Epithelial cell of proximal tubule (primary cell): Measurements from ENCODE around the gene GLI3. TPM values are rescaled to one million over a fixed set of nuclear protein-coding genes. Genes with fewer than 3 reads are reported as not detected.

Experiments used
- DNase-seq: peaks from one replicate; pipeline ENCODE4 v3.0.0-alpha.2; 2011; ENCODE audit warnings: low read depth
- H3K4me3 ChIP-seq: 2 replicates; pipeline ENCODE4 v1.5.1; 2011; ENCODE audit warnings: low read depth, mild to moderate bottlenecking, low read length
- total RNA-seq: library from RNA; depleted of rRNA; stranded (reverse); fragments of >200 nt; gene quantifications from 2 replicates; pipeline ENCODE4 v1.2.3, GENCODE V29; 2015
- TF ChIP-seq, protein P1 (sequence below): conservative IDR thresholded peaks from 2 replicates; pipeline ENCODE4 v1.5.1; 2012; ENCODE audit warnings: low read depth, mild to moderate bottlenecking, low read length

GLI3 gene
- total RNA-seq, 1 donor from 2014 or later, result 2.6 TPM

- no peak for DNase-seq
- TF ChIP-seq, protein P1, sequence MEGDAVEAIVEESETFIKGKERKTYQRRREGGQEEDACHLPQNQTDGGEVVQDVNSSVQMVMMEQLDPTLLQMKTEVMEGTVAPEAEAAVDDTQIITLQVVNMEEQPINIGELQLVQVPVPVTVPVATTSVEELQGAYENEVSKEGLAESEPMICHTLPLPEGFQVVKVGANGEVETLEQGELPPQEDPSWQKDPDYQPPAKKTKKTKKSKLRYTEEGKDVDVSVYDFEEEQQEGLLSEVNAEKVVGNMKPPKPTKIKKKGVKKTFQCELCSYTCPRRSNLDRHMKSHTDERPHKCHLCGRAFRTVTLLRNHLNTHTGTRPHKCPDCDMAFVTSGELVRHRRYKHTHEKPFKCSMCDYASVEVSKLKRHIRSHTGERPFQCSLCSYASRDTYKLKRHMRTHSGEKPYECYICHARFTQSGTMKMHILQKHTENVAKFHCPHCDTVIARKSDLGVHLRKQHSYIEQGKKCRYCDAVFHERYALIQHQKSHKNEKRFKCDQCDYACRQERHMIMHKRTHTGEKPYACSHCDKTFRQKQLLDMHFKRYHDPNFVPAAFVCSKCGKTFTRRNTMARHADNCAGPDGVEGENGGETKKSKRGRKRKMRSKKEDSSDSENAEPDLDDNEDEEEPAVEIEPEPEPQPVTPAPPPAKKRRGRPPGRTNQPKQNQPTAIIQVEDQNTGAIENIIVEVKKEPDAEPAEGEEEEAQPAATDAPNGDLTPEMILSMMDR, result no peak
- no peak overlapping the region for H3K4me3 ChIP-seq
Observed at GRCh38 chr7:42152329-42153205, 84.4 kb downstream of the GLI3 start.

GRCh38 chr7:42151309-42151708, 85.7 kb downstream of the GLI3 start:
- DNase-seq, result no peak
- TF ChIP-seq, protein P1, result no peak
- no peak overlapping the region for H3K4me3 ChIP-seq

GRCh38 chr7:42145539-42145938, 91.5 kb downstream of the GLI3 start:
- no peak for DNase-seq
- TF ChIP-seq, protein P1, result no peak
- no peak overlapping the region for H3K4me3 ChIP-seq

DNA sequence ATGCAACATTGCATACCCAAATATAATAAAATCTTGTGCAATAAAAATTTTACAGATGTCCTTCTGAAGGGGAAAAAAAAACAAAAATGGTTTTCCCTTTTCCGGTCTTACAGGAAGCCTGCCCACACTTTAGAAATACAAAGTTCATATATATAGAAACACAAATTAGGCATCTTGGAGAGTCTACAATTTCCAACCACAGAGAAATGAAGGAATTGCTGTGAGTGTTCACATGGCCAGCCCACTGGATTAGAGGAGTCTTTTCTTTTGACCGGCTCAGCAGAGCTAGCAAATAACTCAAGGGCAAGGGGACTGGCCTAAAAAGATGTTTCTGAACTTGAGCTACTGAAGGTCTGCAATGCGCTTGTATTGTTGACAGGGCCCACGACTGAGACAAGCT, 92.4 kb downstream of the GLI3 start:
- DNase-seq, result no peak
- H3K4me3 ChIP-seq, result no peak overlapping the region
- TF ChIP-seq, protein P1, result no peak

DNA sequence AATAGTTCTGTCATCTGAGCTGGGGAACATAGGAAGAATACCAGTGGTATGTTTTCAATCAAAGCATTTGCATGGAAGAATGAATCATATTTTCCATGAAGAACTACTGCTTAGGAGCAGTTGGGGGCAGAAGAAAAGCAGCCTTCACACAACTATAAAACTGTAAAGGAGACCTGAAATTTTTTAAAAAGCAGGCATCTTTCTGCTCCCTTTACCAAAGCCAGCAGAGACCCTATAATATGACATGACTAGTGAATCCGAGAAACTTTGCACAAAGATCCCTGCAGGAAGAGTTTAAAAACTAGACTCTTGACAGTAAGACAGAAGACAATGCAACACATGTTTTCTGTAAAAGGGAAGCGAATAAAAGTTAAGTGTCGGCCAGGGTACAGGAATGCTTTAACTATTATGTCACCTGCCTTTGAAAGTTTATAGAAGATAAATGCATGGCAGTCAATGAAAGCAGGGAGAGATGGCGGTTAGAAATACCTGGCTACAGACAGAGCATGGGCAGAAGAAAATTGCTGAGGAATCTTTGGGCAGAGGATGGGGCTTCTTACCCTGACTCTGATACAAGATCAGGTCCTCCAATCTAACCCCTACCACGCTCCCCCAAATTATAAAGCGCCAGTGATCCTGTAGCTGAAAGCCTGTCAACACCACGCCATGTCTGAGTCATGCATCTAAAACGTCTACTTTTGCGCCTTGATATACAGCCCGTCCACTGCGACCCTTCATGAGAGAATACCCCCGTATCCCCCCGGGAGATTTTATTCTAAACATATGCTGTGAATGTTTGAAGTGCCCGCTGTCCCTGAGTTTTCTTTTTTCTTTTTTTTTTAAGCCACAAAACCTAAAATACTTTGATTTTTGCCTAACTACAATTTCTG, 93.1 kb downstream of the GLI3 start:
- TF ChIP-seq, protein P1, result no peak
- no peak overlapping the region for H3K4me3 ChIP-seq
- no peak for DNase-seq

DNA sequence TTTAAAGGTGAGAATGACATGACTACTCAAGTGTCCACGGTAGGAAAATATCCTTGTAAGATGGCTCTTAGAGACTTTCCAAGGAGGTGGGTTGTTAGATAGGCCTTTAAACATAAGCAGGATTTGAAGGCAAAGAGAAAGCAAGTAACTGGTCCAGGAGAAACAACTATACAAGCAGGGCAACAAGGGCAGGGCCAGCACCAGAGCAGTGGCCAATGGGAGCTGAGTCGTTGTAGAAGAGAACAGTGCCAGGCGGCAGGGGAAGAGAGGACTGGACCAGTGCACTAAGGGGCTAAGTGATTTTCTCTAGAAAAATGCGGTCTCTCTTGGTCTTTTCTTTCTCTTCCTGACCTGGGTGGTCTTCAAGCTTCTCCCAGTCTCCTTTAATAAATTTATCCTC, 94.9 kb downstream of the GLI3 start:
- DNase-seq, result no peak
- TF ChIP-seq, protein P1, result no peak
- no peak overlapping the region for H3K4me3 ChIP-seq
